ENCODE measurements around the gene NFIX.

NFIX gene

DNA sequence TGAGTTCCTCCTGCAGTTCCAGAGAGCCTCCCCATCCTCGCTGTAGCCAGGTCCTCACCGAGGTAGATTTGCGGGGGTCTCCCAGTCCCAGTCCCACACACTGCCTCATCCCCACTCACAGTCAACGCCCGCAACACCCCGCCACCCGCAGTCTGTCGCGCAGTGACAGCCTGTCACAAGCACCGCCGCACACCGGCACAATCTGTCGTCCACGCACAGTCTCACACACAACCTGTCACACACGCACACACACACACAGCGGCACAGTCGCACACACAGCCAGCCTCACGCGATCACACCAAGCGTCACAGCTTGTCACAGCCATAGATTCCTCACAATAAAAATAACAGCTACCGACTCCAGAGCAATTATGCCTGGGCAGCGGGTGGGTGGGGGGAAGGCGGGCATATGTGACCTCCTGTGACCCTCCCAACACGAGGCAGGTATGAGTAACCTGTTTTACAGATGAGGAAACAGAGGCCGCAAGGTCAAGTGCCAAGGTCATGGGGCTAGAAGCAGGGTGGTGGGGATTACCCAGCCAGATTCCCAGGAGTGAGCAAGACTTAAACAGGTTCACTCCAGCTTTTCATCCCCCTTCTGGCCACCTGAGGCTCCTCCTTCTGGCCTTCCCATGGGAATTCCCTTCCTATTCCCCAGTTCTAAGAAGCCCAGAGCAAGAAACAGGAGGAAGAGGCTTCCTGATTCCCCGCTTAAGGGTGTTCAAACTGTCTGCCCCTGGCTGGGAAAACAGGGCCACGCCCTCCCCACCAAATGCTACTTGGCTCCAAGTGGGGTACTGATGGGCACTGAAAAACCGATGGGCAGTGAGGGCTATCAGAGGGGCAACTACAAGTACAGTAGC, 13.9 kb downstream of the NFIX start:
- DNase-seq (ENCODE audit: low read depth): no peak

DNA sequence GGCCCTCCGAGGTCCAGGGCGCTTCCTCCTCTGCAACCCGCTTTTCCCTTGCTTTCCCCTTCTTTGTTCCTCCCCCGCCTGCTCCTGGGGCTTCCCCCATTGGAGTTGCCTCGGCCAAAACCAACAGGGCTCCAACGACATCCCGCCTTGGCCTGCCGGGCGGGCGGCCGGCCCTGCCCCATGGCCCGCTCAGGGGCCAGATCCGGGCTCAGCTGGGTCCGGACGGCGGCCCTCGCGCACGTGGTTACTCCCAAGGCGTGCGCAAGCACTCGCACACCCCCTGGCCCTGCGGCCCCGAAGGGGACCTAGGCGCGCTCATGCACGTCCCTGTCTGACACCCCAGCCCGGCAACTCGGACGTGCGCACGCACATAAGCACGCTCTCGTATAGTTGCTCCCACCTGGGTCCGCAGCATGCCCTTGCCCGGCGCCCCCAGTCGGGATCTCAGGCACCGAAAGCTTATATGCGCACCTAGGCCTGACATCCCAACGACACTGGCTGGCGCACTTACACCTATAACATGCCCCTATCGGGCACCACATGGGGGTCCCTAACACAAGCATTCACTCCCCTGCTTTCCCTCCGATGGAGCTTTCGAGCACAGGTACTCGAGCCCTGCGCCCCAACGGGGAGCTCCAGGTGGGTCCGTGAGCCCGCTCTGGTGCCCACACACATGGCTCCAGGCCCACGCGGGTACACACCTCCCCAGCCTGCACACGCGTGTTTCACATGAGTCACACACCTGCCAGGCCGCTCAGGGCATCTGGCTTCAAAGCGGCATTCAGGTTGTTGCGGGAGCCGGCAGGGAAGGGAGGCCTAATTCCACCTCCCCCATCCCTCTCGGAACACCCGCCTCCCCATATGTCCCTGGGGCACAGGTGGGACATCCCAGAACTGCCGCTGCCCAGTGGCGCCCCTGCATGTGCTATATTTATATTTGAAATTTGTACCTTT, 15.0 kb downstream of the NFIX start:
- DNase-seq (ENCODE audit: low read depth): no peak

DNA sequence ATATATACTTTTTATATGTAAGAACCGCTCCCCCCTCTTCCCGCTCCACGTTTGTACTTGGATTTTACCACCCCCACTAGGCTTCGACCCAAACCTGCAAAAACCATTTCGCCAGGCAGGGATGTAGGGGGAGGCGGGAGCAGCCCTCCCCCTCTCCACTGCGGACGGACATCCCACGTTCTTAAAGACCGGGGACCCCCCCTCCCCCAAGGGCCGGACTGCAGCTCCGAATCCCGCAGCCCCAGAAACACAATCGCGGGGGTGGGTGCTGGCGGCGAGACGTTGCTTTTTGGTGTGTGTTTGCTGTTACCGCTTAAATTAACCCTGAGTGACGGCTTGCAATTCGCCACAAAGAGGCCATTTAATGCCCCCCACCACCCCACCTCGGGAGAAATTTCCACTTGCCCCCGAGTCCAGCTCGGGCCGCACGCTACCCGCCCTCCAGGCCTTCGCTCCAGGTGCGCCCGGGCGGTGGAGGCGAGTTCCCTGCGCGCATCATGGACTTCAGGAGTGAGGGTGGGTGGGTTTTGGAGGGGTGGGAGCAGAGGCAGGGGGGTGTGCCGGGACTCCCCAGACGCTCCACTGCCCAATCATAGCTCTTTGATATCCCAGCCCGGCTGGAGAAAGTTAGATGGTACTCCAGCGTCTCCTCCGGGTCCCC, 15.8 kb downstream of the NFIX start:
- no peak for DNase-seq (ENCODE audit: low read depth)

DNA sequence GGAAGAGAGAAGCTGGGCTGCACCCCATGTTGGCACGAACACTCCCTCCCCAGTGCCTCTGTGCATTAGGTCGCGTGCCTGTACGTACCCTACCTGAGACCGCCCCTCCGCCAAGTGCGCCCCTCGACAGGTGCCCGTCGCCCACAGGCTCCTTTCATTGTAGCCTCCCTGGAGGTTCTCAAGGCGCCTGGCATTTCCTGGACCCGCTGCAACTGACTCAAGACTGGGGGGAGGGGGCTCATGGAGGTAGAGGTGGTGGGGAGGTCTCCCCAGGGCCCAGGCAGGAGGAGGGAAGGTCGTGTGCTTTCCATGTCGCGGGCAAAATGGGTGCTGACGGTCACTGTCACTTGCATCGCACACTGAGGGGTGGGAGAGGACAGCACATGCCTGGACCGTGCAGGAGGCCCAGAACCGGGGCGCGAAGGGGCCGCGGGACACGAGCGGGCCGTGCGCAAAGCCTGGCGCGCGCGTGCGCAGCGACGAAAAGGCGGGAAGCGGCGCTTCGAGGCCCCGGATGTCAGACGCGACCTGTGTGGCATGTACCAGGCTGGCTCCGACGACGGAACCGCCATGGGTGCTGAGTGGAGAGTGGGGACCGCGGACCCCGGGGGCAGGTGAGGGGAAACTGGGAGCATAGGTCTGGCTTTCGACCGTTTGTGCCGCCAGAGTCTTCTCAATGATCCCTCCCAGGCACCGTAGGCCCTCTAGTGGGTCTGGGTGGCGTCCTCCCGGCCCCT, 16.5 kb downstream of the NFIX start:
- no peak for DNase-seq (ENCODE audit: low read depth)

DNA sequence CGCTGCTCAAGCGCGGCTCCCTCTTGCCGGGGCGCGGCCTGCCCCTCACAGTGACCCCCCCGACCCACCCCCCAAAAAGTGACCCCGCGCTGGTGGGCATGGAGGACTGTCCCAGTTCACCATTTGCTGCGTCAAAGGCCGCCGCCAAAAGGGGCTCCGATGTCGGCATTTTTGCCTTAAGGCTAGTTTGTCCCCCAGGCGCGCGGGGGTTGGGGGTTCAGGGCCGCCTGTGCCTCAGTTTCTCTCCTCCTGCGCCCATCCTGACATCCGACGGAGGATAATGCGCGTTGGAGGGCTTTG, 17.1 kb downstream of the NFIX start:
- no peak for DNase-seq (ENCODE audit: low read depth)

DNA sequence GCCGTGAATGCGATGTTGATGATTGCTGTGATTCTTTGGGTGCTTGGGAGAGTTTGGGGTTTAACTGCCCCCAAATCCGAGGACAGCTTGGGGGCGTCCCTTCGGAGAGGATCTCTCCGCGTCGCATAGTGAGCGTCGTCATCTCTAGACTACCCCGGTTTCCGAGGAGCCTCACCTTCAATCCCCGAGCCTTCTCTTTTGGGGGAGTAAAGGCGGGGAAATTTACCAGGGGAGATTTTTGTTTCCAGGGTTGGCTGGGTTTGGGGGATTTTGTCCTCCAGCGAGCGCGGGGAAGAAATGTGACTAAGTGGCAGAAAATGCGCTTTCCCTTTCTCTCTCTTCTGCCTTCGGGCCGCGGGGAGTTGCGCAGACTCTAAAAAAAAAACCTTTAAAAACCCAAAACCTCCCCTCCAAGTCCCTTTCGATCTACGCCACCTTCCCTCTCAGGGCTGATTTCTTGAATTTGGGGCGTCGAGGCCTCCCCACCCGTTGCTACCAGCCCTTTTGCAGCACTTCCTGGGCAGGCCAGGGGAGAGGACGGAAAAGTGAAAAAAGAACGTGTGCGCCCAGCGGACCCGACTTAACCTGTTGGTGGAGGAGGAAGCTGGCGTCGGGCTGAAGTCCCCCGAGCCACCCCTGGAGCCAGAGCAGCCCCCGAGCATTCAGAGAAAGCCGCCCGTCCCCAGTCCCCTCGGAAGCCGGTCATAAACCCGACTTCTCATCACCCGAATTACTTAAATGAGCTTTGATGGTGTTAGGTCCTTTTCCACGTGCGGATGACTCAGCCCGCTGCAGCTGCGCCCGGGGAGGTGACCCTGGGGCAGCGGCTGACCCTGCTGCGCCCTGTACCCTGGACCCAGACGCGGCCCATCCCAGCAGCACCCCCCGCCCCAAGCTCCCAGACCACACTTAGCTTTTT, 17.7 kb downstream of the NFIX start:
- no peak for DNase-seq (ENCODE audit: low read depth)

DNA sequence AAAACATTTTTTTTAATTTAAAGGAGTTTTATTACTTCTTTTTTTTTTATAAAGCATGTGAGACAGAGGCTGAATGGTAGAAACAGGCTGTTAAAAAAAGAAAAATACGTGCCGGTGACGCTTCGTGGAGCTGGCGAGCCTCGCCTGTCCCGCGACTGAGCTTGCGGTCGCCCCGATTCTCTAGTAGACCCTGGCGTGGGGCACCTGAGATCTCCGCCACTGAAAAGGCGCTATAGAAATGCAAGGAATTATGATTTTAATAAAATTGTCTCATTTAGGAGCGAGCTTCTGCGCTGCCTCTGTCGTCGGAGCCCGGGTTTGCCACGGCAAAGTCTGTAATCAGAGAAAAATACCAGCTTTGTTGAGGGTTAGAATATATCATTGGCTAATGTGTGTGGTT, 18.4 kb downstream of the NFIX start:
- DNase-seq (ENCODE audit: low read depth): no peak

DNA sequence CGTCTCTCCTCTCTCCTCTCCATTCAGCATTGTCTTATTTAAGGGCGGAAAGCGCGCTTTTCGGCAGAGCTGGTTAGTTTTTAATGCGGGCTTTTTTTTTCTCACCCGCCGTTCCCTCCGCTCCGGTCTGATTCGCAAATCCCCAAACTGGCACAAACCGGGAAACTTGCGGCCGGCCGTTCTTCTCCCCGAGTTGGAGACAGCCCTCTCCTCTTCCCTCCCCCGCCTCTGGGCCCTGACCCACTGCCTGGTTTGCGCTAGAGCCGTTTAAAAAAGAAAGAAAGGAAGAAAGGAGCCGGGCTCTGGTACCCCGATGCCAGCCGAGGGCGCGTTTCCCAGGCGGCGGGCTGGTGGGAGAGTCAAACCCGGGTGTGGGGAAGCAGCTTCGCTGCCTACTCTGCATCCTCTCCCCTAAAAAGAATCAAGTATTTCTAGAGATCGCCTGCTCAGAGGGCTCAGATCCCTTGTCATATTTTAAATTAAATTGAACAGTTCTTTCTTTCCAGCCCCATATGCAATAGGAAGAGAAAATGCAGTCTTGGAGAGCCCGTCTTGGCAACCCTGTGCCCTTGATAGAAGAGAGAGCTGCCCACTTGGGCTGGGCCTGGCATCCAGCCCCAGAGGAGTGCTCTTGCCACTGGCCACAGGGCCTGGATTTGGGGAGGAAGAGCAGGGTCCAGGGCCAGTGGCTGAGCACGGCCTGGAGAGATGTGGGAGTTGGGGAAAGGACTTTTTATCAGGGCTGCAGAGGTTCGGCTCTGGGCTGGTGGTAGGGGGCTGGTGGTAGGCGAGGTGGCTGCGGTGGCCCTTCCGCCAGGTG, 19.0 kb downstream of the NFIX start:
- DNase-seq (ENCODE audit: low read depth): no peak

DNA sequence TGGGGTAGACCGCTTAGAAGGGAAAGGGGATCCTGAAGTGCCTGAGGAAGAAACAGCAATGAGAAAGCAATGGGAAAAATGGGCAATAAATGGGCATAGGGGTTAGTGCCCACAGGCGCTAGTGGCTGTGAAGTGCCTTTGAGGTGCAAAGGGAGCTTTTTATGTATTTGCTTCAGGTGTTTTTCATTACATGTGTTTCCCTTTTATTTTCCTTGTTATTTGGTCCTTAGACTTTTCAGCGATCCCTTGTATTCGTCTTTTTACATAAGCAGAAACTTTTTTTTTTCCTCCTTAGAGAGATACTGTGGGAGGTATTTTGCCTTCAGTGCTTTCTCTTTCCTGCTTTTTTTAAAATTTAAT, 19.6 kb downstream of the NFIX start:
- DNase-seq (ENCODE audit: low read depth): no peak

DNA sequence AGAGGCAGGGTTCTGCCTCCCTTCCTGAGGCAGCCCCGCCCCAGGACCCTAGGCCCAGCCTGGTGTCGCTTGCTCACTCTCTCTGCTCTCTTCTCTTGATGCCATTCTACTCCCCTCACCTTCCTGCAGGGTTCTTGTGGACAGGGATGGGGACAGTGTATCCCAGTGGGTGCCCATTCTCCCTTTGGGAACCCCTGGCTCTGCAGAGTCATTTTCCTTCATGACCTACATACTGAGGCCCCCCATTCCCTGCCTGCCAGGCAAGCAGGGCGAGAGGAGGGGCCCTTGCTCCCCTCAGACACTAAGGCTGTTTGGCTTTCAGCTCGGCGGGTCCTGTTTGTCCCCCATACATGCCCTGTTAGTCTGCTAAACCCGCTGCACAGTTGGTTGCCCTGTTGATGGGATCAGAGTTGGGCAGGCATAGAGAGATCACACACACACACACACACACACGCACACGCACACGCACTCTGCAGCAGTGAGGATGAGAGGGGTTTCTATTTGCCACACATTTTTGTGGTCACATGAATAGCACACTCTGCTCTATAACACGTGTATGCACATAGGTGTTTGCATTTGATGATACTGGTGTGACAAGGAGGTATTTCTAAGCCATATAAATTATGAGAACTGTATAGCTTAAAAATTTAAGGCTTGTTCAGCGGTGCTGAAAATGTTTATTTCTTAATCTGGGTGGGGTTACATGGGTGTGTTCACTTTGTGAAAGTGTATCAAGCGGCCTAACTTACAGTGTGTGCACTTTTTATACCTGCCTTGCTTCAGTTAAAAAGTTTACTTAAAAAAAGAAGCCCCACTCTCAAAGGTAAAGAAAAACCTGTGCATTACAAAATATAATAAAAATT, 20.3 kb downstream of the NFIX start:
- DNase-seq (ENCODE audit: low read depth): no peak

DNA sequence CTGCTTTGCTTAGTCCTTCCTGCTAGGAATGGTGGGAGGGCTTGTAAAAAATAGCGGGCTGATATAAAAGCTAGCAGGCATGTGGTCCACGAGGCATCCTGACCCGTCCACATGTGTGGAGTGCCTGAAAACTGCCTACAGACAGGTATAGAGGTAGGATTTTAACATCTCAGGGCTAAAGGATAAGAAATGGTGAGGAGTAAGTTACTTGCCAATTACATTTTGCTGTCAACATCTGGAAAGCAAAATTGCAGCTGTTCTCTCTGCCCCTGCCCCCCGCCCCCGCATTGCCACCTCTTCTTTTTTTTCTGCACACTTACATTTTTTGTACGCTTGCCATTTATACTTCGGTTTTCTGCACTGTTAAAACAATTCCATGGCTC, 21.0 kb downstream of the NFIX start:
- no peak for DNase-seq (ENCODE audit: low read depth)

DNA sequence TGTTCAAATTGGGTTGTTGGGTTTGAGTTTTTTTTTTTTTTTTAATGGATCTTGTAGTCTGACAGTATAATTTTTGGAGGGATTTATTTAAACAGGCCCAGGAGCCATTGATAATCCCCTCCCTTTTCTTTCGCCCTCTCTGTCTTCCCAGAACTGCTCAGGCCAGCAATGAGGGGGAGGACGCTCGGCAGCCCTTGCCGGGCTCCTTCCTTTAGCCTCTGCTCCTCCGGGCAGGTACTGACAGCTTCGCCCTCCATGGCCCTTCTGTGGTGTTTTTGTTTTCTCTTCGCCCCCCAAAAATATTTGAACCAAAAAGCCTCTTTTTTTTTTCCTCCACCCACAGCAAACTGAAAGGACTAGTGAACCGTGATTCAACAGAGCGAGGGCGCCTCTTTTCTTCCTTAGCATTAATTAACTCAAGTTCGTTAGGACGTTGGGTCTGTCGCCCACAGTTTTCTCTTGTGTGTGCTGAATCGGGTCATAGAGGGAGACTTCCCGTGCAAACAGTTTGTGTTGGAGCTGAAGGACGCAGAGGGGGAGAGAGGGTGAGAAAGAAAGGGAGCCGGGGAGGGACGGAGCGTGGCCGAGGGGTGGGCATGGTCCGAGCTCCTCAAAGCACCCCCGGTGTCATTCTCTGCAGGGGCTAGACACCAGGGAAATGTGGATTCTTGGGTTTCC, 21.5 kb downstream of the NFIX start:
- no peak for DNase-seq (ENCODE audit: low read depth)

DNA sequence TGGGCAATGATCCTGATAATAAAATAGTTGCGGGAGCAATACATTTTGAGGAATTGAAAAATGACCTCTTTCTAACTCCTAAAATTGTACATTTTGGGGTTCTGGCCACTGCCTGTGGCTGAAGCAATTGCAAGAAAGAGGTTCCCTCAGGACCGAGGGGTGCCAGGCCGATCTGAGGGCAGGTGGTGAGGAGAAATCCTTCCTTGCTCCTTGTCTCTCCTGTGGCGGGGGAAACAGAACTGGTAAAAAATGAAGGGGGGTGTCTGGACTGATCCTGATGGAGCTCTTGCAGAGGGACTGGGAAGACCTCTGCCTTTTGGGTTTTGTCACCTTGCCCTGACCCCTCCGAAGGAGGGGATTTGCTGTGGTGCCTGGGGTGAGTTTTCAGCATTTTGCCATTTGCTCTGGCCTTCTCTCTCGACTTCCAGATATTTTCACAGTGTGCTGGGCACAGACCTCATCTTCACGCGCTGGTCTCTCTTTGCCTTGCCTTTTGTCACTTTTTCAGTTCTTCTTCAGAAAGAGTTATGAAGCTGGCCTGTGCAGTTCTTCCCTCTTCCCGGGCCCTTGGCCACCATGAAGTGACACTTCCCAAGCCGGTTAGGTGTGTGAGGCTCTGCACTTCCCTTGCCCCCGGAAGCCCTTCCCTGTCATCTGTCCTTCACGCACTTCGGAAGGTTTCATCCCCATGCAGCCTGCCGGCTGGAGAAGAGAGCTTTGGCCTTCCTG, 22.2 kb downstream of the NFIX start:
- DNase-seq (ENCODE audit: low read depth): no peak

DNA sequence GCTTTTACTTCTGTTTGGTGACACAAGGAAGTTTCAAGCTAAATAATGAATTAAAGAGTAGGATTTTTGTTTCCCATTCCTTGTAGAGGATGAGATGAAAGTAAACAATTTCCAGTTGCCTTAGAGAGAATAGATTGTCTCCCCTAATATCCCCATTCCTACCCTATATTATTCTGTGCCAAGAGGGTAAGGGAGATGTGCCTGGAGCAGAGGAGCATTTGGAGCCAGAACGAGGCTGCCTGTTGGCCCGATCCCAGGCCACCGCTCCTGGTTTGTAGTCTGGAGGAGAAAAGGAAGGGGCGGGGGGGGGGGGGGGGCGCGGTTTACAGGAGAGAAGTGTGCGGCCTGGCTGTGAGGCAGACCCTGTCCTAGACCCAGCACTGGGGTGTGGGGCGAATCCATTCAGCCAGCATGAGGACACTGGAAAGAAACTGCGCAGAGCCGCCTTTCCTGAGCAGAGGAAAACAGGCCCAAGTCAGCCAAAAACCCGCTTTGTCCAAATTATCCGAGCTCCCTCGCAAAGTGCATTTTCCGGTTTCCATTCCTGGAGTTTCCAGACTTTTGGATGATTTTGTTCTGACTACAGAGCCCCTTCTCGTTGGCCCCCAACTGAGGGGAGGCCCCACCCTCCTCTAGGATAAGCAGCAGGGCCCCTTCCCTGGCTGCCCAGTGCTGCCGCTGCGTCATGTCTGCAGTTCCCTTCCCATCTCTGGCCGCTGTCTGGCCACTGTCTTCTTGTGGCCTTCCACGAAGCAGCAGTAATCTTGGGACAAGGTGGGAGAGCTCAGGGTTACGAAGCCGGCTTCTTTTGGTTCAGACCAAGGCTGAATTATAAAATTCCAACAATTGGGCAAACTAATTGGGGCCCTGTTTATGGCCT, 23.0 kb downstream of the NFIX start:
- DNase-seq (ENCODE audit: low read depth): no peak

DNA sequence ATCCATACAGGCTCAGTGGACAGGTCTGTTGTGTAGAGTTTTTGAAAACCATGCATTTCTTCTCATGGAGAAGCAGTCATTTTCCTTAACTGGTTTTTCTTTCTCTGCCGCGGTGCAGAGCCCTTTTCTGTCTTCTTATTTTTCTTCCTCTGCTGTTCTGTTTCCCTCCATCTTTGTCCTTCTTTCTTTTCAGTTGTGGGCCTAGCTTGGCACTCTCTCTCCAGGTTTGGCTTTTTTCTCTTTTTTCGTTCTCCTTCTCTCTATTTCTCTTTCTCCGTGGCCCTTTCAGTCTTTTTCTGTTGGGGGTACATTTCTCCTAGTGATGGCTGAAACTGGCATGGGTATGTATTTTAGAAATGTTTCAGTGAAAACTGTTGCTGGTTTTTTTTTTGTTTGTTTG, 24.1 kb downstream of the NFIX start:
- DNase-seq (ENCODE audit: low read depth): no peak

DNA sequence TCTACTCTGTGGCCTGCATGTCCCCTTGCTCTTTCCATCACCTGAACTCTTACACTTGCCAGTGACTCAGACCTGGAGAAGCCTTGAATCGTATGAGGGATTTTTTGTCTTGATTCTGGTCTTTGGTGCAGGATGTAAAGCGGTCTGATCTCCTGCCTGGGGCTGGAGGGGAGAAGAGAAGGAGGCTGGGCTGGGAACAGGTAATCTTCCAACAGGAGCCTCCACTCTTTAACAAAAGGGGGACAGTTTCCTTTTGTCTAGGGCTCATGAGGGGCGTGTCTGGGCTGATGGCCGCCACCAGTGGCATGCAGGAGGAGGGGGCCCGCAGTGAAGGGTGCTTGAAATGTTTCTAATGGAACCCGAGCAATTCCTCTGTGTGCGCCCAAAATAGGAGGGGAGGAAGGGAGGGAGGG, 24.7 kb downstream of the NFIX start:
- no peak for DNase-seq (ENCODE audit: low read depth)

Measured in GM04504 (cell line).